Fibroblast of mammary gland (primary cell): ENCODE measurements around the gene SGPL1.

Experiments used
- DNase-seq: peaks from one replicate; pipeline ENCODE4 v3.0.0-alpha.2; 2010; ENCODE audit warnings: low read depth
- H3K4me3 ChIP-seq: 2 replicates; pipeline ENCODE4 v1.5.1; 2011; ENCODE audit warnings: low read depth, mild to moderate bottlenecking, low read length, moderate library complexity; ENCODE audit not compliant: control insufficient read depth
- CTCF ChIP-seq: conservative IDR thresholded peaks from 2 replicates; pipeline ENCODE4 v1.5.1; 2011; ENCODE audit warnings: low read depth, low read length, inconsistent platforms; ENCODE audit not compliant: control insufficient read depth, insufficient read depth

SGPL1 gene

GRCh38 chr10:70911386-70911785, 95.6 kb downstream of the SGPL1 start:
- H3K4me3 ChIP-seq = no peak overlapping the region
- TF ChIP-seq CTCF = no peak
- no peak for DNase-seq

- no peak overlapping the region for H3K4me3 ChIP-seq
- TF ChIP-seq CTCF = no peak
- no peak for DNase-seq
These were observed 96.8 kb downstream of the SGPL1 start for GRCh38 chr10:70912556-70912955.

- no peak for DNase-seq
- TF ChIP-seq CTCF = no peak
- H3K4me3 ChIP-seq = no peak overlapping the region
These were observed 97.6 kb downstream of the SGPL1 start for GRCh38 chr10:70913191-70913892.

- no peak for TF ChIP-seq CTCF
- H3K4me3 ChIP-seq = no peak overlapping the region
- no peak for DNase-seq
These were observed 98.1 kb downstream of the SGPL1 start for GRCh38 chr10:70913893-70914240.

GRCh38 chr10:70914316-70914864, 98.6 kb downstream of the SGPL1 start:
- DNase-seq = no peak
- no peak overlapping the region for H3K4me3 ChIP-seq
- TF ChIP-seq CTCF = no peak

GRCh38 chr10:70915206-70915605, 99.5 kb downstream of the SGPL1 start:
- TF ChIP-seq CTCF = no peak
- no peak for DNase-seq
- H3K4me3 ChIP-seq = no peak overlapping the region

GRCh38 chr10:70915806-70916205, 100.1 kb downstream of the SGPL1 start:
- TF ChIP-seq CTCF = no peak
- no peak overlapping the region for H3K4me3 ChIP-seq
- no peak for DNase-seq
